ENCODE results near the gene C3orf49.

DNA sequence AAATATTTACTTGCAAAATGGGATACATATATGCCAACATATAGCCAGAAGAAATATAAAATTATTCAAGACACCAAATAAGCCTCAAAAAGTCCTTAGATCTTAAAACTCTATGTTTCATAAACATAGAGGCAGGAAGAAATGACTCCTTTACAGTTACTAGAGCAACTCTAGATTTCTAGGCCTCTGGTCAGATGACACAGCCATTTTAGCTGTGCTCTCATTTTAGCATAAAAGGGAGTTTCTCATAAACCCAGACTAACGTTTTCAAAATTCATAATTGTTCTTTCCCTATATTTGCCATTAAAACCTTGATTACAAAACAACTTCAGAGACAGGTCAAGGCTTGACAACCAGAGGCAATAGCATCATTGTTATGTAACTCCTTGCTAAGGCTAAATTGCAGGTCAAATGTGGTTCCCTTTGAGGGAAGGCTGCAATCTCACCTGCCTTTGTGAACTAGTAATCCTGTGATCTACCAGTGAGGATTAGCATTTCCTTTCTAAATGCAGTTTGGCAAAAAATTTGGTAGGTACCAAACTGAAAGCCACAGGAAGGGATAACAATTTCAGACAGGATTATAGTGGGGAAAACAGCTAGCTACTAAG lies 36.3 kb downstream of the C3orf49 start:
- no peak for TF ChIP-seq CTCF (IDR thresholded peaks at IDR 0.05)
- TF ChIP-seq POLR2A (IDR thresholded peaks at IDR 0.05) = no peak

All from stomach (tissue), 4 donors.